A549 (cell line): ENCODE measurements around the gene SUSD1. TPM values are rescaled to one million over a fixed set of nuclear protein-coding genes. Genes with fewer than 3 reads are reported as not detected.

Source experiments
- ATAC-seq, 2 experiments: fragments of 200-7000 bp in 1 of 2; fragments of >200 bp in 1 of 2; cut with Nextera tagmentation in 1 of 2; cut with Tn5 transposase in 1 of 2; 3 replicates each; pipeline versions ENCODE4 v1.8.0 to v1.9.1; 2018 to 2020; ENCODE audit warnings: mild to moderate bottlenecking in 1 of 2, moderate library complexity in 1 of 2
- CTCF ChIA-PET: fragments of 300-600 bp; sonication (Branson Sonifier 250); formaldehyde crosslinking; extraction: SDS; loops from one replicate; lab custom pipeline; 2021; ENCODE audit warnings: antibody characterized with exemption, inconsistent platforms; lab: Yijun Ruan, JAX
- POLR2A ChIA-PET: fragments of 350-600 bp; formaldehyde crosslinking; extraction: SDS; loops from one replicate; lab custom pipeline; 2021; ENCODE audit warnings: antibody characterized with exemption, inconsistent platforms; lab: Yijun Ruan, JAX
- DNase-seq, 2 experiments: peaks; one replicate each; pipeline versions ENCODE4 v3.0.0 to v3.0.0-alpha.2; 2011 to 2016; ENCODE audit warnings: low read depth in 1 of 2, low spot score in 1 of 2
- FAIRE-seq: peaks from 2 replicates; lab custom pipeline; 2011; peaks lifted over from hg19 to GRCh38; lab: Jason Lieb, UNC
- H3K27ac ChIP-seq, 2 experiments: fragments of >200 bp; sonication (Bioruptor Twin); formaldehyde crosslinking; 3 replicates each; pipeline ENCODE4 v1.5.1; 2016 to 2017
- H3K4me1 ChIP-seq: fragments of >200 bp; sonication (Bioruptor Twin); formaldehyde crosslinking; 3 replicates; pipeline ENCODE4 v1.6.1; 2016
- H3K4me2 ChIP-seq: fragments of >200 bp; sonication (Bioruptor Twin); formaldehyde crosslinking; 3 replicates; pipeline ENCODE4 v1.6.1; 2016
- H3K4me3 ChIP-seq: fragments of >200 bp; sonication (Bioruptor Twin); formaldehyde crosslinking; 3 replicates; pipeline ENCODE4 v1.5.1; 2016
- H3K9me3 ChIP-seq: fragments of >200 bp; sonication (Bioruptor Twin); formaldehyde crosslinking; 3 replicates; pipeline ENCODE4 v1.6.1; 2016
- BHLHE40 ChIP-seq: IDR thresholded peaks from 2 replicates; pipeline ENCODE4 v1.6.1; 2012; ENCODE audit warnings: low read depth, low read length, inconsistent platforms
- CBX8 ChIP-seq: fragments of 200-600 bp; sonication (generic); IDR thresholded peaks from 2 replicates; pipeline ENCODE4 v1.6.1; 2016
- CHD4 ChIP-seq: fragments of 200-600 bp; sonication (generic); IDR thresholded peaks from 2 replicates; pipeline ENCODE4 v1.6.1; 2016; ENCODE audit warnings: antibody characterized with exemption, mild to moderate bottlenecking, borderline replicate concordance
- CTCF ChIP-seq: fragments of >200 bp; sonication (Bioruptor Twin); formaldehyde crosslinking; IDR thresholded peaks from 3 replicates; pipeline ENCODE4 v1.5.1; 2016
- EHF ChIP-seq: fragments of 250-450 bp; sonication (Bioruptor Pico); IDR thresholded peaks from 2 replicates; pipeline ENCODE4 v1.5.0; 2020; ENCODE audit warnings: mild to moderate bottlenecking
- HEYL ChIP-seq: fragments of 250-450 bp; sonication (Bioruptor Pico); IDR thresholded peaks from 2 replicates; pipeline ENCODE4 v1.8.0; 2021; ENCODE audit warnings: mild to moderate bottlenecking, moderate library complexity
- HOXA7 ChIP-seq: fragments of 250-450 bp; sonication (Bioruptor Pico); IDR thresholded peaks from 2 replicates; pipeline ENCODE4 v1.5.0; 2020; ENCODE audit warnings: mild to moderate bottlenecking, moderate library complexity
- HOXB13 ChIP-seq: fragments of 250-450 bp; sonication (Bioruptor Pico); IDR thresholded peaks from 2 replicates; pipeline ENCODE4 v1.5.0; 2020; ENCODE audit warnings: low read depth, mild to moderate bottlenecking, moderate library complexity
- HOXB5 ChIP-seq: fragments of 250-450 bp; sonication (Bioruptor Pico); IDR thresholded peaks from 2 replicates; pipeline ENCODE4 v1.5.0; 2020; ENCODE audit warnings: mild to moderate bottlenecking, moderate library complexity
- JUNB ChIP-seq: fragments of >200 bp; sonication (Bioruptor Twin); formaldehyde crosslinking; IDR thresholded peaks from 2 replicates; pipeline ENCODE4 v1.6.1; 2016
- KDM1A ChIP-seq: fragments of 200-600 bp; sonication (generic); IDR thresholded peaks from 2 replicates; pipeline ENCODE4 v1.6.1; 2016; ENCODE audit warnings: low read depth, mild to moderate bottlenecking
- MAFK ChIP-seq: fragments of 450-650 bp; IDR thresholded peaks from 2 replicates; pipeline ENCODE4 v1.6.1; 2014; ENCODE audit not compliant: partially characterized antibody
- MAZ ChIP-seq: fragments of 150-350 bp; IDR thresholded peaks from 2 replicates; pipeline ENCODE4 v1.6.1; 2014; ENCODE audit warnings: antibody characterized with exemption, low read depth, low read length, borderline replicate concordance
- MYC ChIP-seq: IDR thresholded peaks from 2 replicates; pipeline ENCODE4 v1.6.1; 2012; ENCODE audit warnings: mild to moderate bottlenecking, inconsistent platforms, low read length, improper control_type of control experiment, borderline replicate concordance
- NPAS2 ChIP-seq: fragments of 250-450 bp; sonication (Bioruptor Pico); IDR thresholded peaks from 2 replicates; pipeline ENCODE4 v1.8.0; 2022; ENCODE audit warnings: mild to moderate bottlenecking, moderate library complexity, borderline replicate concordance
- NR3C1 ChIP-seq: fragments of >200 bp; sonication (Bioruptor Twin); formaldehyde crosslinking; IDR thresholded peaks from 3 replicates; pipeline ENCODE4 v1.6.1; 2017
- PBX3 ChIP-seq: IDR thresholded peaks from 2 replicates; pipeline ENCODE4 v1.6.1; 2012
- POLR2A ChIP-seq: IDR thresholded peaks from 2 replicates; pipeline ENCODE4 v1.6.1; 2012; ENCODE audit warnings: mild to moderate bottlenecking, low read length
- POLR2AphosphoS2 ChIP-seq: conservative IDR thresholded peaks from 2 replicates; pipeline ENCODE4 v1.6.1; 2012; ENCODE audit warnings: low read length, improper control_type of control experiment, inconsistent platforms
- RAD21 ChIP-seq, 2 experiments: fragments of >200 bp in 1 of 2; sonication (Bioruptor Twin) in 1 of 2; formaldehyde crosslinking in 1 of 2; IDR thresholded peaks in 1 of 2; conservative IDR thresholded peaks in 1 of 2; 2 replicates in 1 of 2; 3 replicates in 1 of 2; pipeline ENCODE4 v1.6.1; 2012 to 2018; ENCODE audit warnings: inconsistent platforms in 1 of 2
- SMC3 ChIP-seq: fragments of >200 bp; sonication (Bioruptor Twin); formaldehyde crosslinking; IDR thresholded peaks from 3 replicates; pipeline ENCODE4 v1.6.1; 2018; ENCODE audit warnings: inconsistent platforms
- USF2 ChIP-seq: fragments of 450-650 bp; IDR thresholded peaks from 2 replicates; pipeline ENCODE4 v1.6.1; 2014; ENCODE audit warnings: antibody characterized with exemption
- ZC3H11A ChIP-seq: fragments of 450-650 bp; IDR thresholded peaks from 2 replicates; pipeline ENCODE4 v1.6.1; 2014; ENCODE audit warnings: antibody characterized with exemption, mild to moderate bottlenecking
- ZSCAN20 ChIP-seq: fragments of 250-450 bp; sonication (Bioruptor Pico); IDR thresholded peaks from 2 replicates; pipeline ENCODE4 v1.8.0; 2022; ENCODE audit warnings: mild to moderate bottlenecking, moderate library complexity
- WGBS: methylation state at CpG from one replicate; pipeline ENCODE4 v1.1.6; 2017; ENCODE audit errors: missing lambda C conversion rate; 5-methylcytosine and 5-hydroxymethylcytosine counted together
- polyA plus RNA-seq, 4 experiments: library from polyadenylated mRNA; depleted of rRNA in 3 of 4; stranded (reverse); fragments of >200 nt; fragmentation: RNase III in 1 of 4; extraction: RNeasy Plus Mini Kit Qiagen cat#74134 plus additional on column Dnase treatment in 1 of 4; gene quantifications; 2 replicates in 3 of 4; 3 replicates in 1 of 4; pipeline ENCODE4 v1.2.3, GENCODE V29; 2011 to 2017
- TF ChIP-seq, protein P1 (sequence below): fragments of 150-350 bp; IDR thresholded peaks from 2 replicates; pipeline ENCODE4 v1.6.1; 2014; ENCODE audit warnings: low read depth, mild to moderate bottlenecking, low read length
- TF ChIP-seq, protein P2 (sequence below): fragments of >200 bp; sonication (Bioruptor Twin); formaldehyde crosslinking; IDR thresholded peaks from 3 replicates; pipeline ENCODE4 v1.6.1; 2016

Gene SUSD1
- polyA plus RNA-seq, 2 of the 4 experiments (the other 2 are of a cell fraction): 15.7 to 18.6 TPM

DNA sequence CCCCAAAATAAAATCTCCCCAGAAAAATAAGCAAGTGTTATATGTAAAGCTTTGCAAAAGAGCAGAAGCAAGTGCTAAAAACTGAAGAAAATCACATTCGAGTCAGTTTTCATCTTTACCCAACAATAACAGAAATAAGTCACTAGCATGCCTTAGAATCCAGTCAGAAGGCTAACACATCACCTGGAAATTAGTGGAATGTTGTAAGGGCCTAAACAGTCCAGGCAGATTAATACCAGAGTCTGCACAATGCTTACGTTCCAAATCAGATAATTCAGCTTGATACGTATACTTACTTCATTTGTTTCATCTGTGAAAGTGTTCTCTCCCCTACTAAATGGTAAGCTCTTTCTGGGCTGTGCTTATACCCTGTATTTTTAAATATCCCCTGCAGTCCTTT, 42.7 kb downstream of the SUSD1 start:
- ATAC-seq (no peak), DNase-seq (no peak), FAIRE-seq (no peak)
- TF ChIP-seq SMC3 (no peak), HEYL (CRISPR knock-in tag) (no peak), BHLHE40 (no peak), NPAS2 (no peak), NR3C1 (no peak), POLR2AphosphoS2 (no peak), RAD21 (conservative IDR thresholded peaks at IDR 0.05 in 1 of 2, IDR thresholded peaks at IDR 0.05 in 1 of 2) (no peak), KDM1A (no peak), USF2 (no peak), EHF (CRISPR knock-in tag) (no peak), HOXA7 (no peak), POLR2A (no peak), ZSCAN20 (CRISPR knock-in tag) (no peak), CHD4 (no peak), ZC3H11A (no peak)
- TF ChIP-seq, protein P1, sequence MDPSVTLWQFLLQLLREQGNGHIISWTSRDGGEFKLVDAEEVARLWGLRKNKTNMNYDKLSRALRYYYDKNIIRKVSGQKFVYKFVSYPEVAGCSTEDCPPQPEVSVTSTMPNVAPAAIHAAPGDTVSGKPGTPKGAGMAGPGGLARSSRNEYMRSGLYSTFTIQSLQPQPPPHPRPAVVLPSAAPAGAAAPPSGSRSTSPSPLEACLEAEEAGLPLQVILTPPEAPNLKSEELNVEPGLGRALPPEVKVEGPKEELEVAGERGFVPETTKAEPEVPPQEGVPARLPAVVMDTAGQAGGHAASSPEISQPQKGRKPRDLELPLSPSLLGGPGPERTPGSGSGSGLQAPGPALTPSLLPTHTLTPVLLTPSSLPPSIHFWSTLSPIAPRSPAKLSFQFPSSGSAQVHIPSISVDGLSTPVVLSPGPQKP: no peak
- TF ChIP-seq, protein P2, sequence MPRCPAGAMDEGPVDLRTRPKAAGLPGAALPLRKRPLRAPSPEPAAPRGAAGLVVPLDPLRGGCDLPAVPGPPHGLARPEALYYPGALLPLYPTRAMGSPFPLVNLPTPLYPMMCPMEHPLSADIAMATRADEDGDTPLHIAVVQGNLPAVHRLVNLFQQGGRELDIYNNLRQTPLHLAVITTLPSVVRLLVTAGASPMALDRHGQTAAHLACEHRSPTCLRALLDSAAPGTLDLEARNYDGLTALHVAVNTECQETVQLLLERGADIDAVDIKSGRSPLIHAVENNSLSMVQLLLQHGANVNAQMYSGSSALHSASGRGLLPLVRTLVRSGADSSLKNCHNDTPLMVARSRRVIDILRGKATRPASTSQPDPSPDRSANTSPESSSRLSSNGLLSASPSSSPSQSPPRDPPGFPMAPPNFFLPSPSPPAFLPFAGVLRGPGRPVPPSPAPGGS: no peak
- 0 out of 6 replicates have a peak overlapping the region, but pooled peaks of 1 of the 2 experiments have one; percentile 8 for H3K27ac ChIP-seq
- peaks cover 11% of the 10 kb centered on the region for H3K9me3 ChIP-seq
- no peak overlapping the region for H3K4me2 ChIP-seq
- H3K4me1 ChIP-seq: peaks cover 38% of the 10 kb centered on the region
- 80% methylated on average over 3 of the region's 3 CpGs for WGBS
- POLR2A ChIA-PET: no interaction called here
- CTCF ChIA-PET: interaction anchor here (1.3 to 2.7 kb wide), 4 partner anchors 11 to 21 kb away, joined by 3 to 11 read pairs (median 5); no protein-coding TSS in a partner anchor
- H3K4me3 ChIP-seq: no peak overlapping the region

DNA sequence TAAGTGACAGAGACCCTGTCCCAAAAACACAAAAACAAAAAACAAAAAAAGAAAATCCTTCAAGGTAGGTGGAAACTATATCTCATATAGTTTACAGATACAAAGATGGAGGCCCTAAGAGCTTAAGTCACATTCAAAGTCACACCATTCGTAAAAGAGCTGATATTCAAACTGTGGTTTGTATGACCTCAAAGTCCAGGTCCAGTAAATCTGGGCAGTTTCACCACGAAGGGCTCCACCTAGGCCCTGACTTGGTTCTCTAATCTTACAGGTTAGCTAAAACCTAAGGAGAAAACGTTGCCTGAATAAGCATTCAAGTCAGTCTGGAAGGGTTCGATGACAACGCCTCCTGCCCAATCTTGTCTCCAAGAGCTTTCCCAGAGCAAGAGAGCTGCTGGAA, 44.1 kb downstream of the SUSD1 start:
- DNase-seq: no peak
- peak overlapping the region in 1 of 2 experiments; percentile 91; a peak in 3 of 6 replicates for H3K27ac ChIP-seq
- WGBS: 75% methylated on average over 5 of the region's 5 CpGs
- no peak for ATAC-seq
- CTCF ChIA-PET: interaction anchor here (0.6 to 2.7 kb wide), 9 partner anchors 10 to 624 kb away, joined by 3 to 11 read pairs (median 4); no protein-coding TSS in a partner anchor
- H3K4me3 ChIP-seq: no peak overlapping the region
- peaks cover 46% of the 10 kb centered on the region for H3K4me1 ChIP-seq
- POLR2A ChIA-PET: interaction anchor here (0.7 kb wide), 1 partner anchor 11 kb away, joined by 4 read pairs; no protein-coding TSS in a partner anchor
- peaks cover 11% of the 10 kb centered on the region for H3K9me3 ChIP-seq
- FAIRE-seq: no peak
- TF ChIP-seq MYC (no peak), CBX8 (no peak), CHD4 (no peak)
- H3K4me2 ChIP-seq: no peak overlapping the region

- POLR2A ChIA-PET: no interaction called here
- 73% methylated on average over 2 of the region's 2 CpGs for WGBS
- ATAC-seq: no peak
- no peak for FAIRE-seq
- Histone ChIP-seq H3K4me3 (no peak overlapping the region), H3K9me3 (peaks cover 11% of the 10 kb centered on the region), H3K4me2 (no peak overlapping the region), H3K27ac (peak overlapping the region; percentile 8 to 91; a peak in 3 of 6 replicates), H3K4me1 (peaks cover 44% of the 10 kb centered on the region)
- CTCF ChIA-PET: interaction anchor here (0.6 to 2.7 kb wide), 6 partner anchors 11 to 624 kb away, joined by 3 to 11 read pairs (median 4); no protein-coding TSS in a partner anchor
- no peak for DNase-seq
- TF ChIP-seq HOXB5 (CRISPR knock-in tag) (no peak), USF2 (no peak), MAFK (no peak), PBX3 (no peak), MAZ (no peak), CTCF (no peak), HOXA7 (no peak), JUNB (no peak), NPAS2 (no peak), HOXB13 (CRISPR knock-in tag) (no peak), KDM1A (no peak), BHLHE40 (no peak)
- TF ChIP-seq, protein P2: no peak
Observed at GRCh38 chr9:112130347-112130746, 44.8 kb downstream of the SUSD1 start.
